GM19193 (cell line): Measurements from ENCODE around the gene ZNF273.

Experiments
- POLR2A ChIP-seq: IDR thresholded peaks from 4 replicates; pipeline ENCODE4 v1.6.1; 2011; ENCODE audit not compliant: insufficient read depth, insufficient read length; ENCODE audit errors: extremely low read depth

Gene ZNF273

DNA sequence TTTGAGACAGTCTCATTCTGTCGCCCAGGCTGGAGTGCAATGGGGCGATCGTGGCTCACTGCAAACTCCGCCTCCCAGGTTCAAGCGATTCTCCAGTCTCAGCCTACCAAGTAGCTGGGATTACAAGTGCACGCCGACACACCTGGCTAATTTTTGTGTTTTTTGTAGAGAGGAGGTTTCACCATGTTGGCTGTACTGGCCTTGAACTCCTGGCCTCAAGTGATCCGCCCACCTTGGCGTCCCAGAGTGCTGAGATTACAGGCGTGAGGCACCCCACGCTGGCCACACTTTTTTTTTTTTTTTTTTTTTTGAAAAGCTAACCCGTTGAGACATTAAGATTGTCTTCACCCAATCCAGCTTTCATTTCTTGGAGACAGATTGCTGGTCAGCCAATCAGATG, 2.1 kb downstream of the ZNF273 start:
- TF ChIP-seq POLR2A = no peak

- TF ChIP-seq POLR2A = no peak
Observed at GRCh38 chr7:64905547-64905946, 2.5 kb downstream of the ZNF273 start.

DNA sequence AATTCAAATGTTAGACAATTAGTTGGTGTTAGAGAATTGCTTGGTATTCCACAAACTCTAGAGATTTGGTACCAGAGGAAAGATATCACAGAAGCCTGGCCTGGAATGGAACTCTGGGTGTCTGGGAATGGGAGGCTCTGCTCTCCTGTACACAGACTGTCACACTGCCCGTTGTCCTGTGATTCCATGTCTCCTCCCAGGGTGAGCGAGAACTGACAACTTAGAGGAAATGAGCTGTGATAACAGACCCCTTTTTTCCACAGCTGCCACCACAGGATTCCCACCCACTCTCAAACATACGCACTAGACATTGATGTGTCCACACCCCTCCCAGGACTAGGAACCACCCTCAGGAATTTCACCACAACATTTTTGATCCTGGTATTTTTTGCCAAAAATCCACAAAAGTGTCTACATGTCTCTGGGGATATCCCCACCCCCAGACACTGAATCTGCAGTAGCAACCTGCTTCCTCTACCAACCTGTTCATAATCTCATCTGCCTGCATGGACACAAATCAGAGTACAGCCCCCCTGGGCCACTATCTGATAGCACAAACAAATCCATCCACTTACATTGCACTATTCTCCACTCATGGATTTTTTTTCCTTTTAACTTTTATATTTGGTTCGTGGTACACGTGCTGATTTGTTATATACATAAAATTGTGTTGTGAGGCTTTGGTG, 4.7 kb downstream of the ZNF273 start:
- no peak for TF ChIP-seq POLR2A

GRCh38 chr7:64908358-64908757, 5.3 kb downstream of the ZNF273 start:
- TF ChIP-seq POLR2A = no peak

GRCh38 chr7:64914557-64914956, 11.5 kb downstream of the ZNF273 start:
- no peak for TF ChIP-seq POLR2A

DNA sequence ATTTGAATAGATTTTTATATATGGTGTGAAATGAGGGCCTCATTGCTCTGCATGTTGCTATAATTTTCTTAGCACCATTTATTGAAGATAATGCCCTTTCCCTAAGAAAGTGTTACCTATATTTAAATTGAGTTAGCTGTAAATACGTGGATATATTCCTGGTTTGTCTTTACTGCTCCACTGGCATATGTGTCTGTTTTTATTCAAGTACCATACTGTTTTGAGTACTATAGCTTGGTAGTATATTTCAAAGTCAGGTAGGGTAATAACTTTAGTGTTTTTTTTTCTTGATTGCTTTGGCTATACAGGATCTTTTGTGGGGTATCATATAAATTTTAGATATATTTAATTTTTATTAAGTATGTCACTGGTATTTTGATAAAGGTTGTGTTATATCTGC, 31.4 kb downstream of the ZNF273 start:
- TF ChIP-seq POLR2A = no peak

GRCh38 chr7:64938540-64938939, 35.5 kb downstream of the ZNF273 start:
- no peak for TF ChIP-seq POLR2A

GRCh38 chr7:64945503-64946175, 42.6 kb downstream of the ZNF273 start:
- TF ChIP-seq POLR2A = no peak

GRCh38 chr7:64946772-64947171, 43.7 kb downstream of the ZNF273 start:
- no peak for TF ChIP-seq POLR2A

DNA sequence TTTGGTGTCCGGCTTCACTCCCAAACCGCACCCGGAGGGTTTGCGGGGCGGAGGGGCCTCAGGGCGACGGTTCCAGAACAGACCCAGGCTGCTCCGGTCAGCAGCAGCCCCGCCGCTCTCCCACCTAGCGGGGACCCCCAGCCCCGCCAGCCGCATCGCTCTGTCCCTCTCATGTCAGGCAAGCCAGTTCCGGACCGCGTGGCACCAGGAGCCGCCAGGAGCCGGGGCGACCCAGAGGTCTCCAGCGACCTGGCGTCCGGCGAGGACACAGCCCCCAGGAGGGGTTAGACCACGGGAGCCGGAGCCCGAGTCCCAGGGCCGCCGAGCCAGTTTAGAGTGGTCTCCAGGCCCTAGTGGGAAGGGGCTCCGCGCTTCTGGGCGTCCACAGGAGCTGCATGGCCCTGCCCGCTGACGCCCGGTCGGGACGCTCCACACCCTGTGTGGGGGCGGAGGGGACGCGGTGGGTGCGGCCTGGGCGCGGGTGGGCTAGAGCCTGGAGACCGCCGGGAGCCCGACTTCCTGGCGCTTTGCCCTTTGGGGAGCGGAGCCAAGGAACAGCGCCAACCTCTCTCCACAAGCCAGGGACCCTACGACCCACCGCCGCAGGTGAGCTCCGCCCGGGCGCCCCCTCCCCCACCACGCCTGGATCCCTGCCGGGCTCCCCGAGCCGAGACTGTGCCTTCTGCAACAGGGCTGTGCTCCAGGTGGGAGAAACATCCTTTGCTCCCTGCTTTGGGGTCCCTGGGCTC, 44.4 kb downstream of the ZNF273 start:
- TF ChIP-seq POLR2A = no peak

- no peak for TF ChIP-seq POLR2A
Observed at GRCh38 chr7:64951250-64951848, 48.3 kb downstream of the ZNF273 start.

DNA sequence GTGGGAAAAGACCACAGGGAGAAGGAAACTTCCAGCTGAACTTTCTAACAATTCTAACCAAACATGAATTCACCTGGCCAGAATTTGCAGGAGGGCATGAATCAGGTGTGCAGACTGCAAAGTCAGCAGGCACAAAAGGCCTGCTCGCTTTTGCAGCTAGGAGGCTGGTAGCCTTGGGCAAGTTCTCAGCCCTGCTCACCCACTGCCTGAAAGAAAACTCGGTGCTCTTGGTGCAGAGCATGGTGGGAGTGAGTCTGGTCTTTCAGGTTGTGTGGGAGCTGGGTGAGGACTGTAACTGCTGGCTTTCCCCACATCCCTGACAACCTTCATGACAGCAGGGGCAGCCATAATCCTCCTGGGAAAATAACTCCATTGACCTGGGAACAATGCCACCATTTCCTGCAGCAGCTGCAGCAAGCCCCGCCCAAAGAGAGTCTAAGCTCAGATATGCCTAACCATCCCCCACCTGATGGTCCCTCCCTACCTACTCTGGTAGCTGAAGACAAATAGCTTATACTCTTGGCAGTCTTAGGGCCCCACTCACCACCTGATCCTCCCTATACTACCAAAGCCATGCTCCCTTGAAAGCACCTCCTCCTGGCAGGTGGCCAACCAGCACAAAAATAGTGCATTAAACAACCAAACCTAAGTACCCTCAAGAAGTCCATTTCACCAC, 56.1 kb downstream of the ZNF273 start:
- no peak for TF ChIP-seq POLR2A

DNA sequence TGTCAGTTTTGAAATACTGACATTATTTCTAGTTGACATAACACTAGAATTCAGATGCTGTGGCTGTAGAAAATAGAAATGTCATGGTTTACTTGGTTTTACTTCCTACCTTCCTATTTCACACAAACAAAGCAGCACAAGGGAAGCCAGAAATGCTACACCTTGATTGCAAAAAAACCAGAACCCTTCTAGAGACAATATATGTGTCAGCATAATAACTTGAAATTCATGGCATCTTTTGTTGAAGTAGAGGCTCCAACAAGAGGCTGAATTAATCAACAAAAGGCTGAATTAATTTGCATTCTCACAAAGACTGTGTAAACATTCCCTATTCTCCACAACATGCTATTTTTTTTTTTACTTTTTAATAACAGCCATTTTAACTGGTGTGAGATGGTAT, 62.5 kb downstream of the ZNF273 start:
- no peak for TF ChIP-seq POLR2A

GRCh38 chr7:64978497-64979203, 75.6 kb downstream of the ZNF273 start:
- no peak for TF ChIP-seq POLR2A
